ENCODE data around the gene LEAP2.

The LEAP2 gene

DNA sequence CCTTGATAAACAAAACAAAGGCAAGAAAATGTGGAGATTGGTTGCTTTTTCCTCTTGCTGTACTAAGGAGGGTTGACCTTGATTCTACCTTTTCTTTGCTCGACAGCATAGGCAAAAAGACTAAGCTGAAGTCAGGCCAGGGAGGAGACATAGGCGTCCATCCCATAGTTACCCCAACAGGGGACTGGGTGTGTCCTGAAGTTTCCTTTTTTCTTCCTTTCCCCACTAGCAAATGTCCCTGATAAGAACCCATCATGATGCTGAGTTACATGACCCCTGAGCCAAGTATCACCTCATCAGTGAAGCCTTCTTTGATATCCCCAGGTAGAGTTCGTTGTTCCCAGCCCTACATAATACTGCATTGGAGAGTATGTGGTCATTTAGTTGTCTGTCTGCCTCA lies 33.2 kb upstream of the LEAP2 start:
- no peak for DNase-seq (ENCODE audit: low read depth)
- TF ChIP-seq, protein P1, sequence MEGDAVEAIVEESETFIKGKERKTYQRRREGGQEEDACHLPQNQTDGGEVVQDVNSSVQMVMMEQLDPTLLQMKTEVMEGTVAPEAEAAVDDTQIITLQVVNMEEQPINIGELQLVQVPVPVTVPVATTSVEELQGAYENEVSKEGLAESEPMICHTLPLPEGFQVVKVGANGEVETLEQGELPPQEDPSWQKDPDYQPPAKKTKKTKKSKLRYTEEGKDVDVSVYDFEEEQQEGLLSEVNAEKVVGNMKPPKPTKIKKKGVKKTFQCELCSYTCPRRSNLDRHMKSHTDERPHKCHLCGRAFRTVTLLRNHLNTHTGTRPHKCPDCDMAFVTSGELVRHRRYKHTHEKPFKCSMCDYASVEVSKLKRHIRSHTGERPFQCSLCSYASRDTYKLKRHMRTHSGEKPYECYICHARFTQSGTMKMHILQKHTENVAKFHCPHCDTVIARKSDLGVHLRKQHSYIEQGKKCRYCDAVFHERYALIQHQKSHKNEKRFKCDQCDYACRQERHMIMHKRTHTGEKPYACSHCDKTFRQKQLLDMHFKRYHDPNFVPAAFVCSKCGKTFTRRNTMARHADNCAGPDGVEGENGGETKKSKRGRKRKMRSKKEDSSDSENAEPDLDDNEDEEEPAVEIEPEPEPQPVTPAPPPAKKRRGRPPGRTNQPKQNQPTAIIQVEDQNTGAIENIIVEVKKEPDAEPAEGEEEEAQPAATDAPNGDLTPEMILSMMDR (IDR thresholded peaks at IDR 0.05; ENCODE audit: low read depth, low read length, missing control alignments) = no peak
- no peak overlapping the region for H3K4me3 ChIP-seq (ENCODE audit: low read depth, low read length)
- in situ Hi-C loops (cut with HindIII; ENCODE audit: low sequenced_read_pairs) = no loop called here

DNA sequence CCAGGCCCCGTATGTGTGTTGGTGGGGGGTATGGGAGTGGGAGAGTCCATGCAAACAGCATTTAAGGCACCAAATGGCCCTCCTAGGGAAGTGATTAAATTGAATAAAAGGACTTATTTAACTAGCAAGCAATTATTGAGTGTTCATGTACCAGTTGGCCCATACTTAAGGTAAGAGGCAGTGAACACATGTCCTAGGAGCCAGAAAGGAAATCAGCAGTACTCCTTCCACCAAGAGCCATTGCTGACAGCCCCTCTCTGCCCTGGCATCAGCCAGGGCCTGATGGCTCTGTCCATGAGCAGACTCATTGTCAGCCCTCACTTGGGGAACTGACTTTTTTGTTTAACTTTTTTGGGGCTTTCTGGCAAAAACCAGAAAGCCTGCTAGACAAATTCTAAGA lies 32.6 kb upstream of the LEAP2 start:
- no peak for DNase-seq (ENCODE audit: low read depth)
- in situ Hi-C loops (cut with HindIII; ENCODE audit: low sequenced_read_pairs) = no loop called here
- TF ChIP-seq, protein P1 (IDR thresholded peaks at IDR 0.05; ENCODE audit: low read depth, low read length, missing control alignments) = no peak
- no peak overlapping the region for H3K4me3 ChIP-seq (ENCODE audit: low read depth, low read length)

DNA sequence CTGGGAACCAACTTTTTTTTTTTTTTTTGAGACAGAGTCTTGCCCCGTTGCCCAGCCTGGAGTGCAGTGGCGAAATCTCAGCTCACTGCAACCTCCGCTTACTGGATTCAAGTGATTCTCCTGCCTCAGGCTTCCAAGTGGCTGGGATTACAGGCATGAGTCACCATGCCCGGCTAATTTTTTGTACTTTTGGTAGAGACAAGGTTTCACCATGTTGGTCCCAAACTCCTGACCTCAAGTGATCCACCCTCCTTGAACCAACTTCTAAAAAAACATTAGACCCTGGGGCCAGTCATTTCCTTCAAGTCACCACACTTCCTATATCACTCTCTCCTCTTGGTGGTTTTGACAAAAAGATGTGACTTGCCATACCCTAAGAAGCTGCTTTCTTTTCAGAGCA lies 32.2 kb upstream of the LEAP2 start:
- TF ChIP-seq, protein P1 (IDR thresholded peaks at IDR 0.05; ENCODE audit: low read depth, low read length, missing control alignments) = no peak
- no peak overlapping the region for H3K4me3 ChIP-seq (ENCODE audit: low read depth, low read length)
- in situ Hi-C loops (cut with HindIII; ENCODE audit: low sequenced_read_pairs) = no loop called here
- DNase-seq (ENCODE audit: low read depth) = no peak

DNA sequence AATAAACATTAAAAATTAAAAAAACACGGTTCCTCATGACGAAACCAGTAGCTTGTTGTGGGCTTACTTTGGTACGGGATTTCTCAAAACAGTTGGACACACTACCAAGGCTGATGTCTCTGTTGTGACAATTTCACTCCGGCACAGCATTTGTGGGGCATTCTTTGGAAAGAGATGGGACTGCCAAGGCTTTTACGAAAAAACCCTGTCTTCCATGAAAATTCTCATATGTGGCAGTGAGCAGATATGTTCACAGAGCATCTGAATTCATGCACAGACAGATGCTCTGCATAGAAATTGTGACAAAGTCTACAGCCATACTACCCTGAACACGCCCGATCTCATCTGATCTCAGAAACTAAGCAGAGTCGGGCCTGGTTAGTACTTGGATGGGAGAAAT lies 25.2 kb upstream of the LEAP2 start:
- TF ChIP-seq, protein P1 (IDR thresholded peaks at IDR 0.05; ENCODE audit: low read depth, low read length, missing control alignments) = no peak
- H3K4me3 ChIP-seq (ENCODE audit: low read depth, low read length) = no peak overlapping the region
- DNase-seq (ENCODE audit: low read depth) = no peak
- in situ Hi-C loops (cut with HindIII; ENCODE audit: low sequenced_read_pairs) = no loop called here

DNA sequence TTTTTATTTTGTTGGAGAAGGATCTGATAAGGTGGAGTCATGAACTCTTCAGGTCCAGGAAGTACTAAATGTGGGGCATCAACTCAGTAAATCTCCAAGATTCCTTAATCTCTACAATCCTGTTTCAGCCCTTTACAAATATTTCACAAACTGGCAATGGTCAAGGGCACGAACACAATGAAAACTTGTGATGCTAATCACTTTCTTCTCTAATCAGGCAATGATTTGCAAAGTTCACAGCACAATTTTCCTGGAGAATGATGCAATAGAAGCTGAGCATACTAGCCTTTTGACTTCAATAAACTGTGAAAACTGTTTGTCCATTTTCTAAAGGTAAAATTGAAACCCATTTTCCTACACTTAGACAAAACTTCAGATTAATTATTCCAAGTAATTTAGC lies 24.1 kb upstream of the LEAP2 start:
- TF ChIP-seq, protein P1 (IDR thresholded peaks at IDR 0.05; ENCODE audit: low read depth, low read length, missing control alignments) = no peak
- DNase-seq (ENCODE audit: low read depth) = no peak
- no peak overlapping the region for H3K4me3 ChIP-seq (ENCODE audit: low read depth, low read length)
- in situ Hi-C loops (cut with HindIII; ENCODE audit: low sequenced_read_pairs) = no loop called here

DNA sequence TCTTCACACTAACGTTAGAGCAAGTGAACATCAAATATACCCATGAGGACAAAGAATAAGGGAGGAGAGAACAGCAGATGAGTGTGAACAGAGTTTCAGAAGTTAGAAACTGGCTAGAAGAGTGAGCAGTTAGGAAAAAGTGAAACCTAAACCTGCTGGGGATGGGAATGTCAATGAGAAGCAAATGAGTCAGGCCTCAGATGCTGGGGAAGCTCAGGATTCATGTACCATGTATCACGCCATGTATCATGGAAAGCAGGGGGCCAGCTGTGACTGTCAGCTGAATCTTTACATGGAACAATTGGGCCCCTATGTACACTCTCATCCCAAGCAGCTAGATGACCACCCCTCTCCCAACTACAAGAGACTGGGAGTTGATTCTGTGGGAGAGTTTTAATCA lies 23.4 kb upstream of the LEAP2 start:
- TF ChIP-seq, protein P1 (IDR thresholded peaks at IDR 0.05; ENCODE audit: low read depth, low read length, missing control alignments) = no peak
- H3K4me3 ChIP-seq (ENCODE audit: low read depth, low read length) = no peak overlapping the region
- in situ Hi-C loops (cut with HindIII; ENCODE audit: low sequenced_read_pairs) = no loop called here
- no peak for DNase-seq (ENCODE audit: low read depth)

DNA sequence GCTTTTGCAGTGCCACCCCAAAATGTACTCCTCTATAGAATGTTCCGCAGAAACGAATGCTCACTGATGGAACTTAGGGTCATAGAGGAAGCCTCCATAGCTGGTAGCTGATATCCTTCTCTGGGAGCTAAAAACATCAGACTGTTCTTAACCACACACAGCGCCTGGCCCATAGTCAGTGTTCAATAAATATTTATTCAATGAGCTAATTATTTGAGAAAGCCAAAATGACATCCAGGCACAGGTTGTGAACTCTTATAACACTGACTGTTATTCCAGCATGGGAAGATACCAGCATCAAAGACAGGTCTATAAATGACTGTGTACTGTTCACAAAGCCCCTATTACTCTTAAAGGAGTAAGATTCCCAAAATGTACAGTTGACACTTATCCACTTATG lies 20.1 kb upstream of the LEAP2 start:
- TF ChIP-seq, protein P1 (IDR thresholded peaks at IDR 0.05; ENCODE audit: low read depth, low read length, missing control alignments) = no peak
- in situ Hi-C loops (cut with HindIII; ENCODE audit: low sequenced_read_pairs) = no loop called here
- no peak for DNase-seq (ENCODE audit: low read depth)
- H3K4me3 ChIP-seq (ENCODE audit: low read depth, low read length) = no peak overlapping the region

Data from astrocyte of the cerebellum (primary cell).